ENCODE results near the gene ARHGAP44.

Gene ARHGAP44

GRCh38 chr17:12918142-12918541, 128.8 kb downstream of the ARHGAP44 start:
- DNase-seq (ENCODE audit: low read depth) = no peak
- H3K4me3 ChIP-seq (ENCODE audit: low read depth, low read length) = no peak overlapping the region
- no peak for TF ChIP-seq CTCF (IDR thresholded peaks at IDR 0.05; ENCODE audit: low read depth, low read length, missing control alignments)
- in situ Hi-C loops (cut with HindIII; ENCODE audit: low sequenced_read_pairs) = no loop called here

- no peak for TF ChIP-seq CTCF (IDR thresholded peaks at IDR 0.05; ENCODE audit: low read depth, low read length, missing control alignments)
- in situ Hi-C loops (cut with HindIII; ENCODE audit: low sequenced_read_pairs) = no loop called here
- H3K4me3 ChIP-seq (ENCODE audit: low read depth, low read length) = no peak overlapping the region
- no peak for DNase-seq (ENCODE audit: low read depth)
Observed at GRCh38 chr17:12922120-12922519, 132.8 kb downstream of the ARHGAP44 start.

- no peak for TF ChIP-seq CTCF (IDR thresholded peaks at IDR 0.05; ENCODE audit: low read depth, low read length, missing control alignments)
- no peak overlapping the region for H3K4me3 ChIP-seq (ENCODE audit: low read depth, low read length)
- no peak for DNase-seq (ENCODE audit: low read depth)
- in situ Hi-C loops (cut with HindIII; ENCODE audit: low sequenced_read_pairs) = no loop called here
Observed at GRCh38 chr17:12924614-12925013, 135.3 kb downstream of the ARHGAP44 start.

- H3K4me3 ChIP-seq (ENCODE audit: low read depth, low read length) = no peak overlapping the region
- no peak for TF ChIP-seq CTCF (IDR thresholded peaks at IDR 0.05; ENCODE audit: low read depth, low read length, missing control alignments)
- no peak for DNase-seq (ENCODE audit: low read depth)
- in situ Hi-C loops (cut with HindIII; ENCODE audit: low sequenced_read_pairs) = no loop called here
Observed at GRCh38 chr17:12927001-12927400, 137.7 kb downstream of the ARHGAP44 start.

- in situ Hi-C loops (cut with HindIII; ENCODE audit: low sequenced_read_pairs) = no loop called here
Observed at GRCh38 chr17:12927541-12928425, 138.5 kb downstream of the ARHGAP44 start.

GRCh38 chr17:12928736-12929135, 139.4 kb downstream of the ARHGAP44 start:
- peak; percentile 3 for DNase-seq (ENCODE audit: low read depth)
- in situ Hi-C loops (cut with HindIII; ENCODE audit: low sequenced_read_pairs) = no loop called here
- peak; percentile 53 for TF ChIP-seq CTCF (IDR thresholded peaks at IDR 0.05; ENCODE audit: low read depth, low read length, missing control alignments)
- no peak overlapping the region for H3K4me3 ChIP-seq (ENCODE audit: low read depth, low read length)

More at GRCh38 chr17:12927541-12928425, 138.5 kb downstream of the ARHGAP44 start:
- no peak overlapping the region for H3K4me3 ChIP-seq (ENCODE audit: low read depth, low read length)
- no peak for DNase-seq (ENCODE audit: low read depth)
- no peak for TF ChIP-seq CTCF (IDR thresholded peaks at IDR 0.05; ENCODE audit: low read depth, low read length, missing control alignments)

All from astrocyte of the cerebellum (primary cell).